ENCODE data around the gene BRD7. TPM values are rescaled to one million over a fixed set of nuclear protein-coding genes. Genes with fewer than 3 reads are reported as not detected.

Gene BRD7
- total and polyA plus RNA-seq, 2 donors (not counting 3 experiments of a cell fraction or from before 2014, with no cell fraction given) = 17.1 to 69.1 TPM

GRCh38 chr16:50275428-50276325 lies 93.1 kb downstream of the BRD7 start:
- H3K36me3 ChIP-seq (ENCODE audit: control insufficient read depth in 2 of 2, extremely low read depth in 1 of 2, insufficient read depth in 2 of 2, low read length in 2 of 2) = no peaks in the 10 kb centered on the region
- H3K4me3 ChIP-seq (replicated peaks in 1 of 3; ENCODE audit: insufficient read depth in 1 of 3, low read depth in 1 of 3, low read length in 3 of 3) = no peak overlapping the region
- H2AFZ ChIP-seq (ENCODE audit: low read depth, low read length) = no peak overlapping the region
- DNase-seq (ENCODE audit: low read depth, low spot score) (no peak), FAIRE-seq (no peak)
- H3K79me2 ChIP-seq (ENCODE audit: control insufficient read depth, insufficient read depth, low read length) = no peaks in the 10 kb centered on the region
- no peaks in the 10 kb centered on the region for H3K9me3 ChIP-seq (replicated peaks; ENCODE audit: control insufficient read depth, insufficient read depth, low read length)
- no peaks in the 10 kb centered on the region for H3K9me1 ChIP-seq (replicated peaks; ENCODE audit: control insufficient read depth, extremely low read depth, insufficient read depth, low read length)
- dilution Hi-C loops (cut with MboI; ENCODE audit: extremely low pct_ligation_motif_present, low sequenced_read_pairs) = no loop called here
- ChIA-PET POLR2A (no interaction called here), CTCF (interaction anchor here (0.6 to 1.0 kb wide), 4 partner anchors 10 to 301 kb away, joined by 3 to 5 read pairs (median 3); partner anchors contain the start of gene CNEP1R1)
- H3K27me3 ChIP-seq (ENCODE audit: control insufficient read depth in 2 of 2, insufficient read depth in 2 of 2, low read length in 2 of 2) = no peaks in the 10 kb centered on the region
- H3K4me1 ChIP-seq (ENCODE audit: control insufficient read depth, extremely low read depth, insufficient read depth, low read length) = no peaks in the 10 kb centered on the region
- H4K20me1 ChIP-seq (replicated peaks; ENCODE audit: control insufficient read depth, extremely low read depth, insufficient read depth, low read length) = no peaks in the 10 kb centered on the region
- intact Hi-C loops (cut with micrococcal nuclease) = no loop called here
- no peak overlapping the region for H3K4me2 ChIP-seq (ENCODE audit: insufficient read depth, low read length)
- BruUV-seq (replicated peaks) = no TSS peak
- TF ChIP-seq MYC (IDR thresholded peaks at IDR 0.05; ENCODE audit: low read depth, low read length) = no peak
- TF ChIP-seq FOS (IDR thresholded peaks at IDR 0.05; ENCODE audit: borderline replicate concordance, insufficient read depth, low read length) = no peak
- TF ChIP-seq GATA2 (IDR thresholded peaks at IDR 0.05; ENCODE audit: insufficient read depth, insufficient read length, low read depth, low read length) = no peak
- H3K27ac ChIP-seq (ENCODE audit: insufficient read depth, low read depth, low read length) = no peak overlapping the region
- H3K9ac ChIP-seq (replicated peaks; ENCODE audit: extremely low read depth, insufficient read depth, low read length) = no peak overlapping the region

DNA sequence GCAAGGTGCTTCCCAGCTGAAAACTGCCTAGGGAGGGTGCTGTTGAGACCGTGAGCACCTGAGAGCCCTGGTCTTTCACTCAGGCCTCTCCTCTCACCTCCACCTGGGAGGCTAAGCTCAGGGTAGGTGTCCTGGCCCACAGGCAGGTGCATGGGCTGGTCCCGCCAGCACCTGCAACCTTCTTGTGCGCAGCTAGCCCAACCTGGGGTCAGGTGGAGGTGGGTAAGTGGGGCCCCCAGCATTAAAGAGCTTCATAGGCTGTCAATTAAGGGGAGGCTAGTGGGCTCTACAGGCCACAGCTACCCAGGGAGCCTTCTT lies 93.7 kb downstream of the BRD7 start:
- Histone ChIP-seq H3K4me1 (ENCODE audit: control insufficient read depth, extremely low read depth, insufficient read depth, low read length) (no peaks in the 10 kb centered on the region), H3K4me2 (ENCODE audit: insufficient read depth, low read length) (no peak overlapping the region), H3K9ac (replicated peaks; ENCODE audit: extremely low read depth, insufficient read depth, low read length) (no peak overlapping the region), H3K27ac (ENCODE audit: insufficient read depth, low read depth, low read length) (no peak overlapping the region), H2AFZ (ENCODE audit: low read depth, low read length) (no peak overlapping the region), H3K9me3 (replicated peaks; ENCODE audit: control insufficient read depth, insufficient read depth, low read length) (no peaks in the 10 kb centered on the region), H3K36me3 (ENCODE audit: control insufficient read depth in 2 of 2, extremely low read depth in 1 of 2, insufficient read depth in 2 of 2, low read length in 2 of 2) (no peaks in the 10 kb centered on the region), H3K4me3 (replicated peaks in 1 of 3; ENCODE audit: insufficient read depth in 1 of 3, low read depth in 1 of 3, low read length in 3 of 3) (no peak overlapping the region), H3K27me3 (ENCODE audit: control insufficient read depth in 2 of 2, insufficient read depth in 2 of 2, low read length in 2 of 2) (no peaks in the 10 kb centered on the region), H3K79me2 (ENCODE audit: control insufficient read depth, insufficient read depth, low read length) (no peaks in the 10 kb centered on the region), H3K9me1 (replicated peaks; ENCODE audit: control insufficient read depth, extremely low read depth, insufficient read depth, low read length) (no peaks in the 10 kb centered on the region), H4K20me1 (replicated peaks; ENCODE audit: control insufficient read depth, extremely low read depth, insufficient read depth, low read length) (no peaks in the 10 kb centered on the region)
- no TSS peak for BruUV-seq (replicated peaks)
- DNase-seq (ENCODE audit: low read depth, low spot score) = no peak
- ChIA-PET CTCF (interaction anchor here (0.6 to 1.0 kb wide), 4 partner anchors 11 to 301 kb away, joined by 3 to 5 read pairs (median 3); partner anchors contain the start of gene CNEP1R1), POLR2A (no interaction called here)
- no peak for FAIRE-seq
- TF ChIP-seq MAX (IDR thresholded peaks at IDR 0.05; ENCODE audit: insufficient read depth, insufficient read length) (no peak), EZH2 (IDR thresholded peaks at IDR 0.05; ENCODE audit: borderline replicate concordance, low read depth, low read length, severe bottlenecking) (no peak), GATA2 (IDR thresholded peaks at IDR 0.05; ENCODE audit: insufficient read depth, insufficient read length, low read depth, low read length) (no peak), MYC (IDR thresholded peaks at IDR 0.05; ENCODE audit: low read depth, low read length) (no peak), JUN (IDR thresholded peaks at IDR 0.05; ENCODE audit: borderline replicate concordance, insufficient read depth, insufficient read length, low read depth) (no peak), POLR2AphosphoS5 (IDR thresholded peaks at IDR 0.05; ENCODE audit: insufficient read depth, low read depth, low read length) (no peak), FOS (IDR thresholded peaks at IDR 0.05; ENCODE audit: borderline replicate concordance, insufficient read depth, low read length) (no peak), CTCF (IDR thresholded peaks at IDR 0.05; ENCODE audit: extremely low read depth in 1 of 2, insufficient read depth in 1 of 2, low read depth in 1 of 2, low read length in 2 of 2) (no peak), POLR2A (IDR thresholded peaks at IDR 0.05; ENCODE audit: low read depth, low read length) (no peak)
- dilution Hi-C loops (cut with MboI; ENCODE audit: extremely low pct_ligation_motif_present, low sequenced_read_pairs) = no loop called here
- intact Hi-C loops (cut with micrococcal nuclease) = no loop called here
